ENCODE results near the gene TPO.

The TPO gene

DNA sequence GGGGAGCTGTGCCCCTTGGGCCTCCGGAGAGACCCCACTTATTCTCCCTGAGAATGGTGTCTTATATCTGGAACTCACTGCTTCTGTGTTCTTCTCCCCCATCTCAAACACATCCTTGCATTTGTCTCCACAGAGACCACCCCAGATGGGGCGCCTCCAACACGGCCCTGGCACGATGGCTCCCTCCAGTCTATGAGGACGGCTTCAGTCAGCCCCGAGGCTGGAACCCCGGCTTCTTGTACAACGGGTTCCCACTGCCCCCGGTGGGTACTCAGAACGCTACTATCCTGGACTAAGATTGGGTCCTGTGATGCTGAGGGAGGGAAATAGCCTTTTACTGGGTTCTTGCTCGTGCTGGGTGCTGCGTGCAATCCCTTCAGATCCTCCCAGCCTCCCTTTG, 40.3 kb downstream of the TPO start:
- DNase-seq = no peak

DNA sequence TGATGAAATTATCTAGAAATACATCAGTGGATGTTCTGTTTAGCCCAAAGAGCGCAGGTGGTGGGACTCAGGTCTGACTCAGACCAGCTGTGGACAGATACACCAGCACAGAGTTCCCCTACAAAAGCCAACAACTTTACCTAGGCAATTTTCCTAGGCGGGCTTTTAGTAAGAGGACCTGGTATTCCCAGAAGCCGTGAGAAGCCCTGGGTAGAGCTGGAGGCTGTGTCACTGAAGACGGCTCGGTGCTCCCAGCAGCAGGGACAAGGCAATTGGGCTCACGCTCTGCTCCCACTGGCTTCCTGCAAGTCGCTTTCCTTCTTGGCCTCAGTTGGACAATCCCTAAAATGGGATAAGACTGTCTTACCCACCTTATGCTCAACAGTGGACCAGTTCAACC, 41.1 kb downstream of the TPO start:
- DNase-seq = no peak

DNA sequence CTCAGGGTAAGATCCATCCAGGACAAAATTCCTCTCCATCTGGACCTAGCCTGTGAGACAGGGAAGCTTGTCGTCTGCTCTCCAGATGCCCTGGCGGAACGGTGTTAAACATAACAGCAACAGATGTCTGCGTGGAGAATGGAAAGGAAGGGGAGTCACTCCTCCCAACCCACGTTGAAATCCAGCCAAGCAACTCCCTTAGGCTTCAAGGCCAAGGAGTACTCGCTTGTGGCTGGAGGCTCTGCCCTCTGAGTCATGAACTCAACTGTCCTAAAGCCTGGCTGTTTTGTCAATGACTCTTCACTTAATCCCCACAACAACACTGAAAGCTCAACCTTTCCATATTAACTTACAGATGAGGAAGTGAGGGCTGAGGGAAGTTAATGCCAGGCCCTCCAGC, 42.2 kb downstream of the TPO start:
- DNase-seq = no peak

DNA sequence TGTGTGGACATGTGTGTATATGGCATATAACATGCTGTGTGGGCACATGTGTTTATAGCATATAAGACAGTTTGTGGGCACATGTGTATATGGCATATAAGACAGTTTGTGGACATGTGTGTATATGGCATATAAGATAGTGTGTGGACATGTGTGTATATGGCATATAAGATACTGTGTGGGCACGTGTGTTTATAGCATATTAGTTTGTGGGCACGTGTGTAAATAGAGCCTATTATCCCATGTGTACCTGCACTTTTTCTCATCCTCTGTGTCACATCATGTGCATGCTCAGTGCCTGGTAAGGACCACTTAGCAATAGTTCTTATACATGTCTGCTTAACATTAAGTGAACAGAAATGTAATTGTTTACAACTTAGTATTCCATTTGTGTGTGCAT, 45.2 kb downstream of the TPO start:
- DNase-seq = no peak

DNA sequence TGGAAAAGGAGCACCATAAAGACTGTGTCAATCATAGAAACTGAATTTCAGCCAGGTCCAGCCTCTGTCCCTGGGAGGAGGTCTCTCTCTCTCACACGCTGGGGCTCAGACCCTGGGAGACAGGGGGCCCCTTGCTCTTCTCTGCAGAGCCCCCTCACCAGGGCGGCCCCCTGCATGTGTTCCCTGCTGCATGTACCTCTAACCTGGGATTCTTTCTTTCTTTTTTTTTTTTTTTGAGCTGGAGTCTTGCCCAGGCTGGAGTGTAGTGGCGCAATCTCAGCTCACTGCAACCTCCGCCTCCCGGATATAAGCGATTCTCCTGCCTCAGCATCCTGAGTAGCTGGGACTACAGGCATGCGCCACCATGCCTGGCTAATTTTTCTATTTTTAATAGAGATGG, 46.5 kb downstream of the TPO start:
- DNase-seq = no peak

DNA sequence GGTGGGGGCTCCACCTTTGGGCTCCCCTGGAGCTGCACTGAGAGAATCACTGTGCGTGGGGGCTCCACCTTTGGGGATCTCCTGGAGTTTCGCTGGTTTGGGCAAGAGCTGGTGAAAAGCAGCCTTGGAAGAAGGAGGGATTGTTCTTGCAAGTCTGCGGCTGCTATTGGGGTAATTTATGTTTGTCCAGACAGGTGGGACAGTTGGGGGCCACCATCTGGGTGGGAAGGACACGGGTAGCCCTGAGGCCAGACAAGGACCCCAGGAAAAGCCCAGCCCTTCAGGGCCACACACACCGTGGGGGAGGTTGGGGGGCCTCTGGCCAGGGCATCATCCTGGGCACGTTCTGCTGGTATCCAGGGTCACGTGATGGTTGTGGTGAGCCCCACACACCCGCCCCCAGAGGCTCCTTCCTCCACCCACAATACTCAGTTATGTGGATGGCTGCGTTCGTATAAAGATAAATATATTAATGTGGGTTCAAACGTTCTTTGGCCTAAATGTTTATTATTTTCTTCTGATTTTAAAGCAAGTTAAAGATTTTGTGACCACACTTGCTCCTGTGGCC, 47.7 kb downstream of the TPO start:
- DNase-seq = no peak

DNA sequence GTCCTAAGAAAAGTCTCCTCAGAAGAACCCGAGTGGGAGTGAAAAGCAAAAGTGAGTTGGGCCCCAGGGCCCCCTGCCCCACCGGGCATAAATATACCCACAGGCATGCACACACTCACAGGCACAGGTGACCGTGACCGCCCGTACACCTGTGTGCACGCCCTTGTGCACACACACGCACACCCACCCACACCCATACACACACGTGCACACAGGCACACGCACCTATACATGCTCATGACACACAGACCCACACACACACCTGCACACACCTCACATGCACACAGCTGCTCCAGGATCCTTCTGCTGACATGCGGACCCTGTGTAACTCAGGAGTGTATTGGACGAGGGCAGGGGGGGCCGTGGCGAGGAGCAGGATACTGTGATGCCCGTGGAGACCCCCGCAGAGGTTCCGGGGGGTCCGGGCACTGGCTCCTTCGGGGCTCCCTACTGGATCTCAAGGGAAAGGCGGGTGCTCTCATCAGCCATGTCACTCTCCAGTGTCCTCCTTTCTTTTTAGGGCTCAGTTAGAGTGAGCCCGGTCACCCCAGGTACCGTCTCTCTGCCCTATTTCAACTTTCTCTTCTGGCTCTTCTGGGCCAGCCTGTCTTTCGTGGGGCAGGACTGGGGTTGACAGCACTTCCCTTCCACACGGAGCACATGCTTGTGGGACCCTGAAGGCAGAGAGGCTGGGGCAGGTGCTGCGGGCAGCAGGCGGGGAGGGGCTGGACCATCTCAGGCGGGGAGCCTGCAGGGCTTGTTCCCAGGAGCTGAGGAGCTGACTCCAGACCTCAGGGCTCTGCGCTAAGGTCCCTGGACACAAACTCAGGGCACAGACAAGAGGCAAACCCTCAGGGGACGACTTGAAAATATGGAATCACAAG, 48.5 kb downstream of the TPO start:
- DNase-seq = no peak

DNA sequence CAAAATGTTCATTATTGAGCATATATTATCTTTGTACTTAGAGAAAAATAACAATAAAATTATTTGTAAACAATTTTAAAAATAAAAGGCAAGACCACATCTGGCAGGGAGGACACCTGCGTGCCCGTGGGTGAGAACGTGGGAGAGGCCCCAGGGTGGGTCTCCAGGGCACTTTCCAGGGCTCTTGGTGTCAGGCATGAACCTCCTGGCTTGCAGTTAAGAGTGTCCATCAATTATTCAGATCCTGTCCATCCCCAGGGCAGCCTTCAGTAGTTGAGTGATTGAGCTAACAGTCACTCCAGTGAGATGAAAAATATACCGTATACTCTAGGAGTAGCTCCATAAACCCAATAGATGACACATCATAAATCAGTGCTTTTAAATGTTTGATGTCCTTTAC, 49.7 kb downstream of the TPO start:
- DNase-seq = no peak

DNA sequence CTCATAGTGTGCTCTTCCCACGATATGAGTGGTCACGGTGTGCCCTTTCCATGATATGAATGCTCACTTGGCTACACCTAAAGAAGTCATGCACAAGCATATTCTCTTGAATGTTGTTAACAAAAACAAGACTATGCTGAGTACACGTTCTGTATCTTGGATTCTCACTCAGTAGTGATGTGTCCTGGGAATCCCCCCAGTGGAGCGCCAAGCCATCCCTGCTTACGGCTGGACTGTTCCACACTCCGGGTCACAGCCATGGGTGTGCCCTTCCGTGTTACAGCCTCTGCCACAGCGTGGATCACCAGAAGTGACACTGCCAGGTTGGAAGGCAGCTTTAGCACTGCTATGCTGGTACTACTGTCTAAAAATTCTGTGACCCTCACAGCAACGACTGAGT, 59.1 kb downstream of the TPO start:
- no peak for DNase-seq

DNA sequence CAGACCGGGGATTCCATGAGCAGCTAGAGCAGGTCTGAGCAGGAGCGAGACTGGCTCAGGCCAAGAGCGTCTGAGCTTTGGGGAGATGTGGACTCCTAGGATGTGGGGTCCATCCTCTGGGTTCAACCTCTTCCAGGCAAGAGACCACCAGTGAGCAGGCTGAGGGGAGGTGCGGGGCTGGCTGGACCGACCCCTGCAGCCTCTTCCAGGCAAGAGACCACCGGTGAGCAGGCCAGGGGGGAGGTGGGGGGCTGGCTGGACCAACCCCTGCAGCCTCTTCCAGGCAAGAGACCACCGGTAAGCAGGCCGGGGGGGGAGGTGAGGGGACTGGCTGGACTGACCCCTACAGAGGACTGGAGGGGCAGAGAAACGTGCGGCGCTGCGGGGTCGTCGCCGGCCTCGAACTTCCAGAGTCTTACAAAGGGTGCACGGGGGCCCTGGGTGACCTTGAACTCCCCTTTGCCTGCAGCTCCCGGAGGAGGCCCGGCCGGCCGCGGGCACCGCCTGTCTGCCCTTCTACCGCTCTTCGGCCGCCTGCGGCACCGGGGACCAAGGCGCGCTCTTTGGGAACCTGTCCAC, 63.4 kb downstream of the TPO start:
- no peak for DNase-seq

DNA sequence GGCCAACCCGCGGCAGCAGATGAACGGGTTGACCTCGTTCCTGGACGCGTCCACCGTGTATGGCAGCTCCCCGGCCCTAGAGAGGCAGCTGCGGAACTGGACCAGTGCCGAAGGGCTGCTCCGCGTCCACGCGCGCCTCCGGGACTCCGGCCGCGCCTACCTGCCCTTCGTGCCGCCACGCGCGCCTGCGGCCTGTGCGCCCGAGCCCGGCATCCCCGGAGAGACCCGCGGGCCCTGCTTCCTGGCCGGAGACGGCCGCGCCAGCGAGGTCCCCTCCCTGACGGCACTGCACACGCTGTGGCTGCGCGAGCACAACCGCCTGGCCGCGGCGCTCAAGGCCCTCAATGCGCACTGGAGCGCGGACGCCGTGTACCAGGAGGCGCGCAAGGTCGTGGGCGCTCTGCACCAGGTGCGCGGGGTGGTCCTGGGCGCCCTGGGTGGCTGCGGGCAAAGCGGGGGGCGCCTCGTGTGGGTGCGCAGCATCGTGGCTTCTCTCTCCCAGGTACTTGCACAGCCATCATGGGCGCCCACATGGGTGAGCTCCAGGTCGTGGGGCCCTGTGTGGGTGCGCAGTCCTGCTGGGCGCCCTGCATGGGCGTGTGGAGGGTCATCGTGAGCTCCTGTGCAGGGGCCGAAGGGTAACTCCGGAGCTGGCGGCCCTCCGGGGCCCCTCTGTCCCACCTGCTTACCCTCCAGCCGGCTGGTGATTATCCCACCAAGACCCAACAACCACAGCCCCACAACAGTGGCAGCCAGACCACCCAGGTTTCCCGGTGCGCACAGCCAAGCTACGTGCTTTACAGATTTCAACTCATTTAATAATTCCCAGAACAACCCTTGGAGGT, 64.2 kb downstream of the TPO start:
- no peak for DNase-seq

DNA sequence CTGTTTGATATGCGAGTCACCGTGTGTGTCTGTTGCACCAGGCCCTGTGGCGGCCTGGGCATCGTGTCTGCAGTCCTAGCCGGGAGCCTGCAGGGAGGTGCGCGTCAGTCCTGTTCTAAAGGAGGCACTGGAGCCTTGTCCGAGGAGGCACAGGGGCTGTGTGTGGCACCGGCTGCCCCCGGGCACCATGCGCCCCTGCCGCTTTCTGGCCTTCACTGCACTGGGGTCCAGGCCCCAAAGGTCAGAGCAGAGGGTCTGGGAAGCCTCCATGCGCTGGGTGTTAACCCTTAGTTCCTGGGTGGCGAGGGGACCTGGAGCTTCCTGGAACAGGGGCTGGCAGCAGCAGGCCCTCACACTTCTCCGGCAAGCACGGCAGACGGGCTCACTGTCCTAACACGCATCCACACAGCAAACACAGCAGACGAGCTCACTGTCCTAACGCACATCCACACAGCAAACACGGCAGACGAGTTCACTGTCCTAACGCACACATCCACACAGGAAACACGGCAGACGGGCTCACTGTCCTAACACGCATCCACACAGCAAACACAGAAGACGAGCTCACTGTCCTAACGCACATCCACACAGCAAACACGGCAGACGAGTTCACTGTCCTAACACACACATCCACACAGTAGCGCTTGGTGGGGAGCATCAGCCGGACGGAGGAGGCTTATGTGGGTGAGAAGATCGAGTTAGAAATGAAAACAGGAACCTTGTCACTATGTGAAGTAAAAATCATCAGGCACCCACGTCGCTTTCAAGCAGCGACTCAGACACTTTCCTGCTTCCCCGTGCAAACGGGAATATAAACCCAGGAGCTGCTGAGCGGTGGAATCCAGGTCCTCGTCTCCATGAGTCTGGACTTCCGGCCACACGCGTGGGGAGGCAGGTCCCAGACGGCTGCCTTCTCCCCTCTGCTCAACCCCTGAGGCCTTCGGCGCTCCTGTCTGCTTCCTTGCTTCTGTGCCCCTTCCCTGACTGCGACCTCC, 65.3 kb downstream of the TPO start:
- DNase-seq = no peak

DNA sequence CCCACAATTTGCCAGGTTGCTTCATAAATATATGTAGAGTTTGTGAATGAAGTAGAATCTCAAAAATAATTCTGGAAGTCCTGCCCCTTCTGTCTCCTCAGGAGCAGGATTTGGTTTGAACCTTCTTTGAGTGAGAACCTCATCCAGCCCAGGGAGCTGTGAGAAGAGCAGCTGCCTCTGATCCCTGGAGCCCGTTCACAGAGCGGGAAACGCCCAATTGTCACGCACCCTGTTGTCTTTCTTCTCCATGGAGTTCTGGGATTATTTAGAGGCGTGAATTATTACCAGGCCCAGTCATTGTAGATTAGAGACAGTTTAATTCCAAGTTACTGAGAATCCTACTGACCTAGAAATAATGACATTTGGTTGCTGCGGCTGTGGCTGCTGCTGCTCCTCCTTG, 66.1 kb downstream of the TPO start:
- DNase-seq = no peak

DNA sequence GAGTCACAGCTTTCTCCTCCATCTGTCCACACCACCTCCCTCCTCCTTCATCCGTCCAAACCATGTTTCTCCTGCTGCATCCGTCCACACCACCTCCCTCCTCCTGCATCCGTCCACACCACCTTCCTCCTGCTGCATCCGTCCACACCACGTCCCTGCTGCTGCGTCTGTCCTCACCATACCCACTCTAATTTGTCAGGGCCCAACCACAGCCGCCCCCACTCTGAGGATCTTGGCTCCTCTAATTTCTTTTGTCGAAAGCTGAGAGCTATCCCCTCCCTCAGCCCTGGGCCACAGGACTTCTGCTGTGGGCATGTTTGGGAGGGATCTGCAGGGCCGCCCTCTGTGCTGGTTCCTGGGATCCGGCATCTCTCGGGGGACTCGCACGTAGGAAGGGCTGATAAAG, 67.4 kb downstream of the TPO start:
- DNase-seq = no peak

DNA sequence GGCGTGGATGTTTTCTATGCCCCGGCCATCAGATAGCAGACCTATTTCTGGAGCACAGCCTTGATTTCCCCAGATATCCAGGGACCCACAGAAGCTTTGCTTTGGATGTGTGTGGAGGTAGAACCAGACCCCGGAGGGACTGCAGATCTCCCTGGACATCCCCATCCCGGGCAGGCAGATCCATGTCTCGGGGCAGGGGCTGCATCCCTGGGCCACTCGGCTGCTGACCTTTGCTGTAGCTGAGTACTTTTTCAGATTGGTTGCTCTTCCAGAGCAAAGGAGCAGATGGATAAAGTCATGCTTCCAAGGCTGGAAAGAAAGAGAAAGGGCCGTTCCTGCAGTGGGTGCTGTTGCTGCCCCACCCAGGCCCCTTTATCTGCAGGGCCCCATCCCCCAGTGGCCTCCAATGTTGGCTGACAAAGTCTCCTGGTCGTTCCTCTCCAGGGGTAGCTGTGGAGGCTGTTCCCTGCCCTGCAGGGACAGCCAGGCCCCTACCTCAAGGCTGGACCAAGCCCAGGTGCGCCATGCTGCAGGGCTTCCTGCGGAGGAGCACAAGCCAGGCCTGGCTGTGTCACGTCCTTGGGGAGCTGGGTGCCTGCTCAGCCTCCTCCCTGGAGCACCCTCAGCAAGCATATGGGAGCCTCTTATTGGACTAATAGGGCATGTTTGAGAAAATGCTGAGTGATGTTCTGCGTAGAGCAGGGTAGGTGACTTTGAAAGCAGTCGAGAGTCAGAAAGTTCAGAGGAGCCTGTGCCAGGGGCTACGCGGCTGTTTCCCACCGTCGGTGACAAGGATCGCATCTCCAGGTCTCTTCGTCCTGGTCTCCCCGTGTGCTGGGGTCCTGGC, 68.4 kb downstream of the TPO start:
- no peak for DNase-seq

DNA sequence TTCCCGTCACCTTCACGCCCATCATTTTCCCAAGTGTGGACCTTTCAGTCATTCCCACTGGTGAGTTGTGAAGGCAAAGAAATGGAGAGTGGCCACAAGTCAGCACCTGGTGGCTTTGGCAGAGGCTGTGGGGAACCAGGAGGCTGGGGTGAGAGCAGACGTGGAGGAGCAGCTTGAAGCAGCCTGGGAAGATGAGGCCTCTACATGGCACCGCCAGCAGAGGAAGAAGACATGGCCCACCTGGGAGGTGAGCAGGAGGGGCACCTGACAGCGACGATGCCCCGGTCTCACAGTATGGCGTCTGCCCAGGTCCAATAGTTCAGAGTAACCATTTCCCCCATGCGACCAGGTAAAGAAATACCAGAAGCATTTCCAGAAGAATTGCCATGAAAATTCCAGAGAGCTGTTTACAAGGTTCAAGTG, 69.0 kb downstream of the TPO start:
- no peak for DNase-seq

DNA sequence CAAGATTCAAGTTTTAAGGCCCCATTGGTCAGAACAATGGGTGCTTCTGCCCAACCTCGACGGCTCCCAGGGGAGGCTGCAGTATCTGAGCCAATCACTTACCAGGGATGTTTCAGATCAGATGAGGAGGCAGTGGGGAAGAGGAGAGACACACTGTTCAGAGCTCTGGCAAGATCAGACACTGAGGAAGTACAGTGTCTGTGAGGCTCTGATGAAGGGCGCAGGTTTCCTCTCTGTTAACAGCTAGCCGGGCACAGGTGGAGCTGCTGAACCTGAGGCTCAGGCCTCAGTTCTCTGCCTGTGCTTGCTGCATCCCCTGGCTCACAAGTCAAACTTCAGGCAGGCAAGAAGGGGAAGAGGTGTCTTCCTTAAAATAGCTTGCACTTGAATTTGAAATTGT, 69.7 kb downstream of the TPO start:
- DNase-seq = no peak

DNA sequence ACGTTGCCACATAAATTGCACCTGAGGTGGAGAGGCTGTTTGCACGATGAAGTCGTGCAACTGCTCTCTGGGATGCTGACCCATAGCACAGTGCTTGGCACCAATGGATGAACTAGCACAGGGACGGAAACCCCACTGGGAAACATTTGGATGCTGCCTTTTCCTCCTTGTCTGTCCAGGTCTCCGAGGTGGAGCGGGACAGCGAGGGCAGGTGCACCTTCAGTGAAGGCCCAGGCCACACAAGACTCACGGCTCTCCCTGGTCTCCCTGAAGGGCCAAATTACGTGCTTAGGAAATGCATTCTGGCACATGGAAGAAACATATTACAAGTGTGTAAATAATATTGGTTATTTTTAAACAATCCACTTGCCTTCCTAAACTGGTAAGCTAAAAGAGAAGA, 70.3 kb downstream of the TPO start:
- no peak for DNase-seq

DNA sequence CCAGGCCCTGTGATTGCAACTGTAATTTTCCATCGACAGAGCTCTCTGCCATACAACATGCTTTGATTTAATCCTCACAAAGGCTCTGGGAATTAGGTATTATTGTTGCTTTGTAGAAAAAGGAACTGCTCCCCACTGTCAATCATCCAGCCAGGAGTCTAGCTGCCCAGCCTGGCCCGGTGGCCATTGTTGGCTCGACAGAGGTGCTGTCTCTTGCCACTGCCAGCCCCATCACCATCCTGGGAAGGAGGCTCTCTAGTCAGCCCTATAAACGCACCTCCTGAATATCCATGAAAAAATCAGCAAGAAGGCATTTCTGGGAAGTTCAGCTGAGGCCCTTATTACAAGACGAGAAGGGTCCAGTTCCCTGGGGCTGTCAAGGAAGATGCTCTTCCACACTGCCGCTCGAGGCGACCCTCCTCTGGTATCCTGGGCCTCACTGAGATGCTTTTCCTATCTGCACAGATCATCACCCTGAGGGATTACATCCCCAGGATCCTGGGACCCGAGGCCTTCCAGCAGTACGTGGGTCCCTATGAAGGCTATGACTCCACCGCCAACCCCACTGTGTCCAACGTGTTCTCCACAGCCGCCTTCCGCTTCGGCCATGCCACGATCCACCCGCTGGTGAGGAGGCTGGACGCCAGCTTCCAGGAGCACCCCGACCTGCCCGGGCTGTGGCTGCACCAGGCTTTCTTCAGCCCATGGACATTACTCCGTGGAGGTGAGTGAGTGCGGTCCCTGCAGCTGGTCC, 71.0 kb downstream of the TPO start:
- no peak for DNase-seq

DNA sequence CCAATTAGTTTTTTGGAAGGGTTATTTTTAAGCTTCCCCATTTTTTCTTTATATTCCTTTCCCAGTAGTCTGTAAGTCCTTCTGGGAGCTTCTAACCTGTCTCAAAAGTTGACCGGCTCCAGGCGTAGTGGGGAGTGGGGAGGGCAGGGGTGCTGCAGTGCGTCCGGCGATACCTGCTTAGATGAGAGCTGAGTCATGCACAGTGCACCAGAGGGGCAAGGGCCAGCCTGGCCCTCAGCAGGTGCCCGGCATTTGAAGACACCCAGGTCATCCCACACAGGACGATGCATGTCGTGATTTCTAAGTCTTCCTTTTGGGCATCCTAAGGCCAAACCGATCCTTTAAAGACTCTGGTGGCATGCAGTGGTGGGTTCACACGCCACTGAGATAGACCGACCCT, 73.4 kb downstream of the TPO start:
- no peak for DNase-seq

DNA sequence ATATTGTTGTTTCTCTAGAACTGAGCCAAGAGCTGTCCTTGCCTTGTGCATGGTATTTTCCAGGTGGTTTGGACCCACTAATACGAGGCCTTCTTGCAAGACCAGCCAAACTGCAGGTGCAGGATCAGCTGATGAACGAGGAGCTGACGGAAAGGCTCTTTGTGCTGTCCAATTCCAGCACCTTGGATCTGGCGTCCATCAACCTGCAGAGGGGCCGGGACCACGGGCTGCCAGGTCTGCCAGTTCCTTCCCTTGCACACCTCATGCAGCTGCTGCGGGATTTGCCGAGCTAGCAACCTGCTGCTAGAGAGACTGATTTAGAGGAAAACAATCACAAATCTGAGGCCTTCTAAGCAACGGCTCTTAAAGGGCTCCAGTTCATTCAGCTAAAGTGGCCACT, 74.5 kb downstream of the TPO start:
- no peak for DNase-seq
